Myometrial cell (primary cell): Measurements from ENCODE around the gene P2RY2. TPM values are rescaled to one million over a fixed set of nuclear protein-coding genes. Genes with fewer than 3 reads are reported as not detected.

Experiments
- total RNA-seq: library from RNA; depleted of rRNA; stranded (reverse); fragments of >200 nt; gene quantifications from 2 replicates; pipeline ENCODE4 v1.2.3, GENCODE V29; 2015

Gene P2RY2
- total RNA-seq: not detected in 2 replicates

GRCh38 chr11:73218106-73218829, at the start of gene P2RY2:
P2RY2 (plus strand) TSS chr11:73218281; CDS start chr11:73234160, 15,879 bp downstream.

GRCh38 chr11:73271936-73272679, 54.0 kb downstream of the P2RY2 start, which contains the start of gene P2RY6:
P2RY6 (plus strand) TSS chr11:73272338; CDS start chr11:73296519, 24,181 bp downstream.

Other genes with a start within 250 kb of the P2RY2 start
- 5.8 and 10.8 TPM in 2 replicates for gene FCHSD2, start 76.0 kb upstream of the P2RY2 start, total RNA-seq
- not detected in 2 replicates for gene P2RY6, start 54.1 kb downstream of the P2RY2 start, total RNA-seq
- gene ARHGEF17, start 90.0 kb downstream of the P2RY2 start, total RNA-seq: 26.5 and 31.0 TPM in 2 replicates
- 3.2 and 4.1 TPM in 2 replicates for gene RELT, start 158.1 kb downstream of the P2RY2 start, total RNA-seq